ENCODE measurements around the gene GPALPP1. TPM values are rescaled to one million over a fixed set of nuclear protein-coding genes. Genes with fewer than 3 reads are reported as not detected.

The GPALPP1 gene
- polyA plus RNA-seq, 1 of the 3 experiments (the other 2 are of a cell fraction): 11.7 TPM

DNA sequence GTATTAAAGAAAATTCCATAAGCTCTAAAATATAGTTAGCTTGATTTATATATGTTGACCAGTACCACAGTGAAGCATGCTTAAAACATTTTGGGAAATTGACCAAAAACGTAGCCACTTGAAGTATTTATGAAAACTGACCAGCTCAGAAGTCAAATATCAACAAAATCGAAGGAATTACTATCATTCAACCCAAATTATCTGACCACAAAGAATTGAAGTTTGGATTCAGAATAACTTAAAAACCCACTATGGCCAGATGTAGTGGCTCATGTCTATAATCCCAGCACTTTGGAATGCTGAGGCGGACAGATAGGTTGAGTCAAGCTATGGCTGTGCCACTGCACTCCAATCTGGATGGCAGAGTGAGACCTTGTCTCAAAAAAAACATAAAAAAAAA is 31.9 kb downstream of the GPALPP1 start:
- ChIA-PET CTCF (interaction anchor here (1.1 to 1.4 kb wide), 3 partner anchors 10 to 26 kb away, joined by 3 to 6 read pairs (median 3); no protein-coding TSS in a partner anchor), POLR2A (no interaction called here)
- peaks cover 5% of the 10 kb centered on the region for H3F3A ChIP-seq (replicated peaks; ENCODE audit: insufficient read depth)
- no peaks in the 10 kb centered on the region for H4K20me1 ChIP-seq (ENCODE audit: insufficient read depth)
- no peak for TF ChIP-seq MEF2A (IDR thresholded peaks at IDR 0.05; ENCODE audit: borderline replicate concordance, low read depth)
- TF ChIP-seq EZH2phosphoT487 (IDR thresholded peaks at IDR 0.05; ENCODE audit: borderline replicate concordance, low read depth): no peak
- TF ChIP-seq, protein P1, sequence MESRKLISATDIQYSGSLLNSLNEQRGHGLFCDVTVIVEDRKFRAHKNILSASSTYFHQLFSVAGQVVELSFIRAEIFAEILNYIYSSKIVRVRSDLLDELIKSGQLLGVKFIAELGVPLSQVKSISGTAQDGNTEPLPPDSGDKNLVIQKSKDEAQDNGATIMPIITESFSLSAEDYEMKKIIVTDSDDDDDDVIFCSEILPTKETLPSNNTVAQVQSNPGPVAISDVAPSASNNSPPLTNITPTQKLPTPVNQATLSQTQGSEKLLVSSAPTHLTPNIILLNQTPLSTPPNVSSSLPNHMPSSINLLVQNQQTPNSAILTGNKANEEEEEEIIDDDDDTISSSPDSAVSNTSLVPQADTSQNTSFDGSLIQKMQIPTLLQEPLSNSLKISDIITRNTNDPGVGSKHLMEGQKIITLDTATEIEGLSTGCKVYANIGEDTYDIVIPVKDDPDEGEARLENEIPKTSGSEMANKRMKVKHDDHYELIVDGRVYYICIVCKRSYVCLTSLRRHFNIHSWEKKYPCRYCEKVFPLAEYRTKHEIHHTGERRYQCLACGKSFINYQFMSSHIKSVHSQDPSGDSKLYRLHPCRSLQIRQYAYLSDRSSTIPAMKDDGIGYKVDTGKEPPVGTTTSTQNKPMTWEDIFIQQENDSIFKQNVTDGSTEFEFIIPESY (IDR thresholded peaks at IDR 0.05; ENCODE audit: borderline replicate concordance, low read depth): no peak
- TF ChIP-seq TEAD4 (IDR thresholded peaks at IDR 0.05; ENCODE audit: borderline replicate concordance, insufficient read depth): no peak
- TF ChIP-seq, protein P2, sequence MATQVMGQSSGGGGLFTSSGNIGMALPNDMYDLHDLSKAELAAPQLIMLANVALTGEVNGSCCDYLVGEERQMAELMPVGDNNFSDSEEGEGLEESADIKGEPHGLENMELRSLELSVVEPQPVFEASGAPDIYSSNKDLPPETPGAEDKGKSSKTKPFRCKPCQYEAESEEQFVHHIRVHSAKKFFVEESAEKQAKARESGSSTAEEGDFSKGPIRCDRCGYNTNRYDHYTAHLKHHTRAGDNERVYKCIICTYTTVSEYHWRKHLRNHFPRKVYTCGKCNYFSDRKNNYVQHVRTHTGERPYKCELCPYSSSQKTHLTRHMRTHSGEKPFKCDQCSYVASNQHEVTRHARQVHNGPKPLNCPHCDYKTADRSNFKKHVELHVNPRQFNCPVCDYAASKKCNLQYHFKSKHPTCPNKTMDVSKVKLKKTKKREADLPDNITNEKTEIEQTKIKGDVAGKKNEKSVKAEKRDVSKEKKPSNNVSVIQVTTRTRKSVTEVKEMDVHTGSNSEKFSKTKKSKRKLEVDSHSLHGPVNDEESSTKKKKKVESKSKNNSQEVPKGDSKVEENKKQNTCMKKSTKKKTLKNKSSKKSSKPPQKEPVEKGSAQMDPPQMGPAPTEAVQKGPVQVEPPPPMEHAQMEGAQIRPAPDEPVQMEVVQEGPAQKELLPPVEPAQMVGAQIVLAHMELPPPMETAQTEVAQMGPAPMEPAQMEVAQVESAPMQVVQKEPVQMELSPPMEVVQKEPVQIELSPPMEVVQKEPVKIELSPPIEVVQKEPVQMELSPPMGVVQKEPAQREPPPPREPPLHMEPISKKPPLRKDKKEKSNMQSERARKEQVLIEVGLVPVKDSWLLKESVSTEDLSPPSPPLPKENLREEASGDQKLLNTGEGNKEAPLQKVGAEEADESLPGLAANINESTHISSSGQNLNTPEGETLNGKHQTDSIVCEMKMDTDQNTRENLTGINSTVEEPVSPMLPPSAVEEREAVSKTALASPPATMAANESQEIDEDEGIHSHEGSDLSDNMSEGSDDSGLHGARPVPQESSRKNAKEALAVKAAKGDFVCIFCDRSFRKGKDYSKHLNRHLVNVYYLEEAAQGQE (IDR thresholded peaks at IDR 0.05; ENCODE audit: low read depth, low read length): no peak
- no peak for TF ChIP-seq CHD2 (IDR thresholded peaks at IDR 0.05; ENCODE audit: low read length, partially characterized antibody)
- TF ChIP-seq MXI1 (IDR thresholded peaks at IDR 0.05; ENCODE audit: low read depth, low read length): no peak
- no peak for TF ChIP-seq GATA2 (CRISPR knock-in tag; IDR thresholded peaks at IDR 0.05)
- TF ChIP-seq JUND (IDR thresholded peaks at IDR 0.05): no peak
- no peak for TF ChIP-seq TCF12 (IDR thresholded peaks at IDR 0.05)
- TF ChIP-seq ELF1 (IDR thresholded peaks at IDR 0.05): no peak
- TF ChIP-seq, protein P3, sequence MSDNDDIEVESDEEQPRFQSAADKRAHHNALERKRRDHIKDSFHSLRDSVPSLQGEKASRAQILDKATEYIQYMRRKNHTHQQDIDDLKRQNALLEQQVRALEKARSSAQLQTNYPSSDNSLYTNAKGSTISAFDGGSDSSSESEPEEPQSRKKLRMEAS (IDR thresholded peaks at IDR 0.05; ENCODE audit: low read depth): no peak
- no peak for DNase-seq
- H3K79me2 ChIP-seq (ENCODE audit: insufficient read depth): no peaks in the 10 kb centered on the region
- H3K9ac ChIP-seq: no peak overlapping the region
- H3K9me3 ChIP-seq: no peaks in the 10 kb centered on the region
- WGBS (ENCODE audit: low lambda C conversion rate): 98% methylated on average over 3 of the region's 3 CpGs
- H3K9me2 ChIP-seq: no peaks in the 10 kb centered on the region
- no peak overlapping the region for H3K4me2 ChIP-seq
- H3K4me3 ChIP-seq (ENCODE audit: low read depth in 2 of 2, low read length in 1 of 2): no peak overlapping the region
- no peaks in the 10 kb centered on the region for H3K27me3 ChIP-seq (ENCODE audit: insufficient read depth)
- H2AFZ ChIP-seq (ENCODE audit: low read depth): no peak overlapping the region
- H3K36me3 ChIP-seq (replicated peaks in 1 of 2; ENCODE audit: control insufficient read depth in 1 of 2, insufficient read depth in 2 of 2, low read length in 1 of 2): peaks cover 46 to 47% of the 10 kb centered on the region in 2 experiments
- no peaks in the 10 kb centered on the region for H3K4me1 ChIP-seq (ENCODE audit: control insufficient read depth in 1 of 2, insufficient read depth in 2 of 2, low read depth in 1 of 2, low read length in 1 of 2)
- no peak overlapping the region for H3K27ac ChIP-seq (ENCODE audit: low read depth in 2 of 2, low read length in 1 of 2)

DNA sequence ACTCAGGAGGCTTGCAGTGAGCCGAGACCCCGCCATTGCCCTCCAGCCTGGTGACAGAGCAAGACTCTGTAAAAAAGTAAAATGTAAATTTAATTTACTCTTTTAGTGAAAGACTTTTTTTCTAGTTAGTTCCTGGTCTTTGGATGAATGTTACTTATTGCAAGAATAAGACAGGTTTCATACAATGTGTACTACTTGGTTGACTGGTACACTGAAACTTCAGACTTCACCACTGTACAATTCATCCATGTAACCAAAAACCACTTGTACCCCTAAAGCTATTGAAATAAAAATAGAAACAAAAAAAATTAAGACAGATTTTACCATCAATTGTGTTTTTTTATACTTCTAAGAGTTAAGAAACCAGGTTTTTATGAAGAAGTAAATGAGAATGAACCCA is 35.5 kb downstream of the GPALPP1 start:
- POLR2A ChIA-PET: no interaction called here
- TF ChIP-seq, protein P1 (IDR thresholded peaks at IDR 0.05; ENCODE audit: borderline replicate concordance, low read depth): no peak
- TF ChIP-seq TAF1 (IDR thresholded peaks at IDR 0.05; ENCODE audit: borderline replicate concordance, low read depth, low read length): no peak
- no peak for TF ChIP-seq RAD21 (IDR thresholded peaks at IDR 0.05; ENCODE audit: low read length)
- no peak for TF ChIP-seq FOXM1 (IDR thresholded peaks at IDR 0.05; ENCODE audit: low read depth)
- TF ChIP-seq, protein P4, sequence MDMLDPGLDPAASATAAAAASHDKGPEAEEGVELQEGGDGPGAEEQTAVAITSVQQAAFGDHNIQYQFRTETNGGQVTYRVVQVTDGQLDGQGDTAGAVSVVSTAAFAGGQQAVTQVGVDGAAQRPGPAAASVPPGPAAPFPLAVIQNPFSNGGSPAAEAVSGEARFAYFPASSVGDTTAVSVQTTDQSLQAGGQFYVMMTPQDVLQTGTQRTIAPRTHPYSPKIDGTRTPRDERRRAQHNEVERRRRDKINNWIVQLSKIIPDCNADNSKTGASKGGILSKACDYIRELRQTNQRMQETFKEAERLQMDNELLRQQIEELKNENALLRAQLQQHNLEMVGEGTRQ (IDR thresholded peaks at IDR 0.05; ENCODE audit: borderline replicate concordance, low read depth, low read length): no peak
- TF ChIP-seq, protein P5, sequence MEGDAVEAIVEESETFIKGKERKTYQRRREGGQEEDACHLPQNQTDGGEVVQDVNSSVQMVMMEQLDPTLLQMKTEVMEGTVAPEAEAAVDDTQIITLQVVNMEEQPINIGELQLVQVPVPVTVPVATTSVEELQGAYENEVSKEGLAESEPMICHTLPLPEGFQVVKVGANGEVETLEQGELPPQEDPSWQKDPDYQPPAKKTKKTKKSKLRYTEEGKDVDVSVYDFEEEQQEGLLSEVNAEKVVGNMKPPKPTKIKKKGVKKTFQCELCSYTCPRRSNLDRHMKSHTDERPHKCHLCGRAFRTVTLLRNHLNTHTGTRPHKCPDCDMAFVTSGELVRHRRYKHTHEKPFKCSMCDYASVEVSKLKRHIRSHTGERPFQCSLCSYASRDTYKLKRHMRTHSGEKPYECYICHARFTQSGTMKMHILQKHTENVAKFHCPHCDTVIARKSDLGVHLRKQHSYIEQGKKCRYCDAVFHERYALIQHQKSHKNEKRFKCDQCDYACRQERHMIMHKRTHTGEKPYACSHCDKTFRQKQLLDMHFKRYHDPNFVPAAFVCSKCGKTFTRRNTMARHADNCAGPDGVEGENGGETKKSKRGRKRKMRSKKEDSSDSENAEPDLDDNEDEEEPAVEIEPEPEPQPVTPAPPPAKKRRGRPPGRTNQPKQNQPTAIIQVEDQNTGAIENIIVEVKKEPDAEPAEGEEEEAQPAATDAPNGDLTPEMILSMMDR (IDR thresholded peaks at IDR 0.05): no peak

More for the DNA sequence above, 35.5 kb downstream of the GPALPP1 start:
- no peak overlapping the region for H3K4me3 ChIP-seq (ENCODE audit: low read depth in 2 of 2, low read length in 1 of 2)
- DNase-seq: no peak
- no peak overlapping the region for H2AFZ ChIP-seq (ENCODE audit: low read depth)
- no peak overlapping the region for H3K27ac ChIP-seq (ENCODE audit: low read depth in 2 of 2, low read length in 1 of 2)
- no peaks in the 10 kb centered on the region for H4K20me1 ChIP-seq (ENCODE audit: insufficient read depth)
- H3K9me3 ChIP-seq: no peaks in the 10 kb centered on the region
- WGBS (ENCODE audit: low lambda C conversion rate): 96% methylated on average over 2 of the region's 2 CpGs
- peaks cover 5% of the 10 kb centered on the region for H3F3A ChIP-seq (replicated peaks; ENCODE audit: insufficient read depth)
- H3K9me2 ChIP-seq: no peaks in the 10 kb centered on the region
- no peak overlapping the region for H3K9ac ChIP-seq
- no peaks in the 10 kb centered on the region for H3K79me2 ChIP-seq (ENCODE audit: insufficient read depth)
- no peak overlapping the region for H3K4me2 ChIP-seq
- CTCF ChIA-PET: no interaction called here
- H3K36me3 ChIP-seq (replicated peaks in 1 of 2; ENCODE audit: control insufficient read depth in 1 of 2, insufficient read depth in 2 of 2, low read length in 1 of 2): peaks cover 39 to 52% of the 10 kb centered on the region in 2 experiments
- no peaks in the 10 kb centered on the region for H3K27me3 ChIP-seq (ENCODE audit: insufficient read depth)
- no peaks in the 10 kb centered on the region for H3K4me1 ChIP-seq (ENCODE audit: control insufficient read depth in 1 of 2, insufficient read depth in 2 of 2, low read depth in 1 of 2, low read length in 1 of 2)
